ENCODE results near the gene RNF144B.

DNA sequence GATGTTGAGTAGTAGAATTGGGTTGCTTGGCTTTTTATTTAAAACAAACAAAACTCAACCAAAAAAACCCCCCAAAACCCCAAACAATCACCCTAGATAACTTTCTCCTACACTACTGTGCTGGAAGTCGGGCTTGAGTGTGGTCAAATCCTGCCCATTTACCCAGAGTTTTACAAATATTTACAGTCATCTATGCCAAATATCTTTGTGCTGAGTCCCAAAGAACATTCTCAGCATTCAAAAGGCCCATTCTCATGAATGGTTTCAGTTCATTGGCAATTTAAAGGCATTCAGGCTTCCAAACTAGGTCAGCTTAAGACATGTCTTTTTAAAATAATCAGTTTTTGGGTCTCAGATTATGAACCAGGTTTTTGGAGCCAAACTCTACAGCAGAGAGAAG lies 1.8 kb downstream of the RNF144B start:
- no peak for TF ChIP-seq ATF1 (CRISPR knock-in tag; IDR thresholded peaks at IDR 0.05)
- no peak for TF ChIP-seq ESRRA (CRISPR knock-in tag; IDR thresholded peaks at IDR 0.05; ENCODE audit: borderline replicate concordance)
- TF ChIP-seq, protein P1, sequence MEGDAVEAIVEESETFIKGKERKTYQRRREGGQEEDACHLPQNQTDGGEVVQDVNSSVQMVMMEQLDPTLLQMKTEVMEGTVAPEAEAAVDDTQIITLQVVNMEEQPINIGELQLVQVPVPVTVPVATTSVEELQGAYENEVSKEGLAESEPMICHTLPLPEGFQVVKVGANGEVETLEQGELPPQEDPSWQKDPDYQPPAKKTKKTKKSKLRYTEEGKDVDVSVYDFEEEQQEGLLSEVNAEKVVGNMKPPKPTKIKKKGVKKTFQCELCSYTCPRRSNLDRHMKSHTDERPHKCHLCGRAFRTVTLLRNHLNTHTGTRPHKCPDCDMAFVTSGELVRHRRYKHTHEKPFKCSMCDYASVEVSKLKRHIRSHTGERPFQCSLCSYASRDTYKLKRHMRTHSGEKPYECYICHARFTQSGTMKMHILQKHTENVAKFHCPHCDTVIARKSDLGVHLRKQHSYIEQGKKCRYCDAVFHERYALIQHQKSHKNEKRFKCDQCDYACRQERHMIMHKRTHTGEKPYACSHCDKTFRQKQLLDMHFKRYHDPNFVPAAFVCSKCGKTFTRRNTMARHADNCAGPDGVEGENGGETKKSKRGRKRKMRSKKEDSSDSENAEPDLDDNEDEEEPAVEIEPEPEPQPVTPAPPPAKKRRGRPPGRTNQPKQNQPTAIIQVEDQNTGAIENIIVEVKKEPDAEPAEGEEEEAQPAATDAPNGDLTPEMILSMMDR (IDR thresholded peaks at IDR 0.05), result no peak
- TF ChIP-seq, protein P2, sequence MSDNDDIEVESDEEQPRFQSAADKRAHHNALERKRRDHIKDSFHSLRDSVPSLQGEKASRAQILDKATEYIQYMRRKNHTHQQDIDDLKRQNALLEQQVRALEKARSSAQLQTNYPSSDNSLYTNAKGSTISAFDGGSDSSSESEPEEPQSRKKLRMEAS (CRISPR knock-in tag; IDR thresholded peaks at IDR 0.05), result no peak
- TF ChIP-seq, protein P3, sequence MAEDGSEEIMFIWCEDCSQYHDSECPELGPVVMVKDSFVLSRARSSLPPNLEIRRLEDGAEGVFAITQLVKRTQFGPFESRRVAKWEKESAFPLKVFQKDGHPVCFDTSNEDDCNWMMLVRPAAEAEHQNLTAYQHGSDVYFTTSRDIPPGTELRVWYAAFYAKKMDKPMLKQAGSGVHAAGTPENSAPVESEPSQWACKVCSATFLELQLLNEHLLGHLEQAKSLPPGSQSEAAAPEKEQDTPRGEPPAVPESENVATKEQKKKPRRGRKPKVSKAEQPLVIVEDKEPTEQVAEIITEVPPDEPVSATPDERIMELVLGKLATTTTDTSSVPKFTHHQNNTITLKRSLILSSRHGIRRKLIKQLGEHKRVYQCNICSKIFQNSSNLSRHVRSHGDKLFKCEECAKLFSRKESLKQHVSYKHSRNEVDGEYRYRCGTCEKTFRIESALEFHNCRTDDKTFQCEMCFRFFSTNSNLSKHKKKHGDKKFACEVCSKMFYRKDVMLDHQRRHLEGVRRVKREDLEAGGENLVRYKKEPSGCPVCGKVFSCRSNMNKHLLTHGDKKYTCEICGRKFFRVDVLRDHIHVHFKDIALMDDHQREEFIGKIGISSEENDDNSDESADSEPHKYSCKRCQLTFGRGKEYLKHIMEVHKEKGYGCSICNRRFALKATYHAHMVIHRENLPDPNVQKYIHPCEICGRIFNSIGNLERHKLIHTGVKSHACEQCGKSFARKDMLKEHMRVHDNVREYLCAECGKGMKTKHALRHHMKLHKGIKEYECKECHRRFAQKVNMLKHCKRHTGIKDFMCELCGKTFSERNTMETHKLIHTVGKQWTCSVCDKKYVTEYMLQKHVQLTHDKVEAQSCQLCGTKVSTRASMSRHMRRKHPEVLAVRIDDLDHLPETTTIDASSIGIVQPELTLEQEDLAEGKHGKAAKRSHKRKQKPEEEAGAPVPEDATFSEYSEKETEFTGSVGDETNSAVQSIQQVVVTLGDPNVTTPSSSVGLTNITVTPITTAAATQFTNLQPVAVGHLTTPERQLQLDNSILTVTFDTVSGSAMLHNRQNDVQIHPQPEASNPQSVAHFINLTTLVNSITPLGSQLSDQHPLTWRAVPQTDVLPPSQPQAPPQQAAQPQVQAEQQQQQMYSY (CRISPR knock-in tag; IDR thresholded peaks at IDR 0.05), result no peak
- no peak for TF ChIP-seq NFATC4 (CRISPR knock-in tag; IDR thresholded peaks at IDR 0.05)
- no peak for TF ChIP-seq ETV6 (CRISPR knock-in tag; IDR thresholded peaks at IDR 0.05)
- TF ChIP-seq, protein P4, sequence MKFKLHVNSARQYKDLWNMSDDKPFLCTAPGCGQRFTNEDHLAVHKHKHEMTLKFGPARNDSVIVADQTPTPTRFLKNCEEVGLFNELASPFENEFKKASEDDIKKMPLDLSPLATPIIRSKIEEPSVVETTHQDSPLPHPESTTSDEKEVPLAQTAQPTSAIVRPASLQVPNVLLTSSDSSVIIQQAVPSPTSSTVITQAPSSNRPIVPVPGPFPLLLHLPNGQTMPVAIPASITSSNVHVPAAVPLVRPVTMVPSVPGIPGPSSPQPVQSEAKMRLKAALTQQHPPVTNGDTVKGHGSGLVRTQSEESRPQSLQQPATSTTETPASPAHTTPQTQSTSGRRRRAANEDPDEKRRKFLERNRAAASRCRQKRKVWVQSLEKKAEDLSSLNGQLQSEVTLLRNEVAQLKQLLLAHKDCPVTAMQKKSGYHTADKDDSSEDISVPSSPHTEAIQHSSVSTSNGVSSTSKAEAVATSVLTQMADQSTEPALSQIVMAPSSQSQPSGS (CRISPR knock-in tag; IDR thresholded peaks at IDR 0.05; ENCODE audit: borderline replicate concordance, low read depth), result no peak
- TF ChIP-seq ZNF263 (CRISPR knock-in tag; IDR thresholded peaks at IDR 0.05; ENCODE audit: low read depth), result no peak
- TF ChIP-seq, protein P5, sequence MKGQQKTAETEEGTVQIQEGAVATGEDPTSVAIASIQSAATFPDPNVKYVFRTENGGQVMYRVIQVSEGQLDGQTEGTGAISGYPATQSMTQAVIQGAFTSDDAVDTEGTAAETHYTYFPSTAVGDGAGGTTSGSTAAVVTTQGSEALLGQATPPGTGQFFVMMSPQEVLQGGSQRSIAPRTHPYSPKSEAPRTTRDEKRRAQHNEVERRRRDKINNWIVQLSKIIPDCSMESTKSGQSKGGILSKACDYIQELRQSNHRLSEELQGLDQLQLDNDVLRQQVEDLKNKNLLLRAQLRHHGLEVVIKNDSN (CRISPR knock-in tag; IDR thresholded peaks at IDR 0.05), result no peak
- no peak for TF ChIP-seq ZNF121 (CRISPR knock-in tag; IDR thresholded peaks at IDR 0.05)
- TF ChIP-seq SP1 (CRISPR knock-in tag; conservative IDR thresholded peaks at IDR 0.05), result no peak

Data from WTC11 (cell line).